Measurements from ENCODE around the gene ZBTB7A. TPM values are rescaled to one million over a fixed set of nuclear protein-coding genes. Genes with fewer than 3 reads are reported as not detected.

ZBTB7A gene
- total RNA-seq, 1 donor from 2014 or later = 14.5 TPM

GRCh38 chr19:4042064-4042730, 24.5 kb downstream of the ZBTB7A start:
- peaks cover 13% of the 10 kb centered on the region for H3K36me3 Mint-ChIP-seq (ENCODE audit: low read depth, unreplicated experiment)
- no peak overlapping the region for H3K27ac Mint-ChIP-seq (ENCODE audit: unreplicated experiment)
- H3K9me3 Mint-ChIP-seq (ENCODE audit: unreplicated experiment) = no peaks in the 10 kb centered on the region
- no peaks in the 10 kb centered on the region for H3K4me1 Mint-ChIP-seq (ENCODE audit: unreplicated experiment)
- DNase-seq (ENCODE audit: low spot score) = no peak
- H3K27me3 Mint-ChIP-seq (ENCODE audit: unreplicated experiment) = peaks cover 5% of the 10 kb centered on the region
- H3K4me3 Mint-ChIP-seq (ENCODE audit: unreplicated experiment) = no peak overlapping the region
- no peak for TF ChIP-seq CTCF (IDR thresholded peaks at IDR 0.05; ENCODE audit: unreplicated experiment)

GRCh38 chr19:4038661-4039423, 27.9 kb downstream of the ZBTB7A start:
- TF ChIP-seq CTCF (IDR thresholded peaks at IDR 0.05; ENCODE audit: unreplicated experiment) = no peak
- no peak for DNase-seq (ENCODE audit: low spot score)
- H3K36me3 Mint-ChIP-seq (ENCODE audit: low read depth, unreplicated experiment) = peaks cover 6% of the 10 kb centered on the region
- H3K9me3 Mint-ChIP-seq (ENCODE audit: unreplicated experiment) = no peaks in the 10 kb centered on the region
- H3K27ac Mint-ChIP-seq (ENCODE audit: unreplicated experiment) = no peak overlapping the region
- H3K4me1 Mint-ChIP-seq (ENCODE audit: unreplicated experiment) = no peaks in the 10 kb centered on the region
- no peak overlapping the region for H3K4me3 Mint-ChIP-seq (ENCODE audit: unreplicated experiment)
- peaks cover 5% of the 10 kb centered on the region for H3K27me3 Mint-ChIP-seq (ENCODE audit: unreplicated experiment)

GRCh38 chr19:4038057-4038456, 28.6 kb downstream of the ZBTB7A start:
- Mint-ChIP-seq H3K27me3 (ENCODE audit: unreplicated experiment) (peaks cover 3% of the 10 kb centered on the region), H3K36me3 (ENCODE audit: low read depth, unreplicated experiment) (peaks cover 6% of the 10 kb centered on the region), H3K9me3 (ENCODE audit: unreplicated experiment) (no peaks in the 10 kb centered on the region), H3K27ac (ENCODE audit: unreplicated experiment) (no peak overlapping the region), H3K4me1 (ENCODE audit: unreplicated experiment) (no peaks in the 10 kb centered on the region), H3K4me3 (ENCODE audit: unreplicated experiment) (peak overlapping the region; percentile 74)
- TF ChIP-seq CTCF (IDR thresholded peaks at IDR 0.05; ENCODE audit: unreplicated experiment) = no peak
- no peak for DNase-seq (ENCODE audit: low spot score)

GRCh38 chr19:4037301-4037949, 29.3 kb downstream of the ZBTB7A start:
- Mint-ChIP-seq H3K27ac (ENCODE audit: unreplicated experiment) (no peak overlapping the region), H3K4me3 (ENCODE audit: unreplicated experiment) (peak overlapping the region; percentile 74), H3K9me3 (ENCODE audit: unreplicated experiment) (no peaks in the 10 kb centered on the region), H3K4me1 (ENCODE audit: unreplicated experiment) (no peaks in the 10 kb centered on the region), H3K27me3 (ENCODE audit: unreplicated experiment) (peaks cover 8% of the 10 kb centered on the region), H3K36me3 (ENCODE audit: low read depth, unreplicated experiment) (peaks cover 6% of the 10 kb centered on the region)
- DNase-seq (ENCODE audit: low spot score) = no peak
- TF ChIP-seq CTCF (IDR thresholded peaks at IDR 0.05; ENCODE audit: unreplicated experiment) = no peak
